Measurements from ENCODE around the gene IFI27. TPM values are rescaled to one million over a fixed set of nuclear protein-coding genes. Genes with fewer than 3 reads are reported as not detected.
"Not testable (repeated sequence)": the region's sequence is repeated elsewhere in the genome, so short reads cannot be mapped to it uniquely, and the experiment has no call there.

The IFI27 gene
- total RNA-seq, 1 donor = 1.6 TPM

DNA sequence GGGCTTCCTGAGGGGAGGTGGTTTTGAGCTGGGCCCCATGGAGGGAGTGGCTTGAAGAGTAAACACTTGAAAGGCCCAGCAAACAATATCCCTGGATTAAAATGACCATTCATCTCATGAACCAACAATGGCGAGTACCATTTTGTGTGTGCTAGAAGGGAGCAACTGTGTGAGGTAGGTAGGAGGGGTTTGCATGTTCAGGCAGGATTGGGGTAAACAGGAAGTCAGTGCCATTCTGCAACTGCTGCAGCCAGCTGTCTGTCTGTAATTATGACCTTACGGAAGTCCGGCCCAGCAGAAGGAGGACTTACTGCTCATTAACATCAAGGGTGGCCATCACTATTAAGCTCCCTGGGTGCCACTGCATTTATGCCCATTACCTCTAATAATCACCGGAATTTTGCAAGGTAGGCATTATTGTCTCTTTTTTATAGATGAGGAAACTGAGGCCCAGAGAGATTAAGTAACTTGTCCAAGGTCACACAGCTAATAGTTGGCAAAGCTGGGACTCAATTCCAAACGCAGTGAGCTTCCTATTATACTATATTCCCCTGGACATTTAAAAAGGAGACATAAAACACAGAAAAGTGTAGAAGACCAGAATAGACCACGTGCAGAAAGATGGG is 35.5 kb downstream of the IFI27 start:
- no peak for DNase-seq (ENCODE audit: low read depth in 2 of 3, low spot score in 2 of 3)

DNA sequence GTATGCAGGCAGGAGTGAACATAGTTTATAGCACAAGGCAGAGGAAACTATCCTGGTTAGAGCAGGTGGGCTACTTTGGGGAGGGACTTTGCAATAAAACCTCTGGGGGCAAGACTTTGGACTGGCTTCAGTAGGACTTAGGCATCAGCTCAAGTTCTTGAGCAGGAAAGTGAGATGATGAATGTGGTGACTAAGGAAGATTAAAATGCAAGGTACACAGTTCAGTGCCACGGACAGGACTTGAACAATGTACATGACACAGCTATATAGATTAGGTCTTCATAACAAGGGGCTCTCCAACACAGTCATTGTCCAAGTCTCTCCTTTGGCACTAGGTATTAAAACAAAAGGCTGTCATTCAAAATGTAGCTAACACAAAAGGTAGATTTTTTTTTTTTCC is 42.1 kb downstream of the IFI27 start:
- DNase-seq (ENCODE audit: low read depth in 2 of 3, low spot score in 2 of 3) = no peak

DNA sequence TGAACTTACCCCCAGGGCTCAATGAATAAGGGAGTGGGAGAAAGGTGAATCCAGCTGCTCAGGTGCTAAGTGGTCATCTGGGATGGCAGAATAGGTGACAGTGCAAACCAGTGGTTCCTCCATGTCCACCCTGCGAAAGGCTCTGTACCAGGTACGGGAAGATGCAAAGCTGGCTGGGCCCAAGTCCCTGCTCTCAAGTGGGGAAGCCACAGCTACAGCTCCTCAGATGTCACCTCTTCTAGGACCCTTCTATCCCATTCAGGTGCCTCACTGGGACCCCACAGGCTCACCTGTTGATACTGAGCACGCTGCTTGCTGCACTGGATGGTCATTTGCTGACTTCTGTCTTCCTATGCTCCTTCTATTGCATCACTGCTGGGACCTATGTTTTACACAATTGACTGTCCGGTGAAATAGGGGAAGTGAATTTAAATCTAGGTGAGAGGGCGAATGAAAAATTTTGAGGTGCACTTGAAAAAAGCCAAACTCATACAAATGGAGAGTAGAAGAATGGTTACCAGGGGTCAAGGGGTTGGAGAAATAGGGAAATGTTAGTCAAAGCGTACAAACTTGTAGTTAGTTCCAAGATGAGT is 43.3 kb downstream of the IFI27 start:
- DNase-seq (ENCODE audit: low read depth in 2 of 3, low spot score in 2 of 3) = no peak

DNA sequence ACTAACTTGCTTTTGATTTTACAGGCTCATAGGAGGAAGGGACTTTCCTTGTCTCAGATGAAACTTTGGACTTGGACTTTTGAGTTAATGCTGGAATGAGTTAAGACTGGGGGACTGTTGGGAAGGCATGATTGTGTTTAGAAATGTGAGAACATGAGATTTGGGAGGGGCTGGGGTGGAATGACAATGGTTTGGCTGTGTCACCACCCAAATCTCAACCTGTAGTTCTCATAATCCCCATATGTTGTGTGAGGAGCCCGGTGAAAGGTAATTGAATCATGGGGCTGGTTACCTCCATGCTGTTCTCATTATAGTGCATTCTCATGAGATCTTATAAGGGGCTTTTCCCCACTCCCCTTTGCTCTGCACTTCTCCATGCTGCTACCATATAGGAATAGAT is 45.6 kb downstream of the IFI27 start:
- DNase-seq (ENCODE audit: low read depth in 2 of 3, low spot score in 2 of 3) = not testable (repeated sequence)

DNA sequence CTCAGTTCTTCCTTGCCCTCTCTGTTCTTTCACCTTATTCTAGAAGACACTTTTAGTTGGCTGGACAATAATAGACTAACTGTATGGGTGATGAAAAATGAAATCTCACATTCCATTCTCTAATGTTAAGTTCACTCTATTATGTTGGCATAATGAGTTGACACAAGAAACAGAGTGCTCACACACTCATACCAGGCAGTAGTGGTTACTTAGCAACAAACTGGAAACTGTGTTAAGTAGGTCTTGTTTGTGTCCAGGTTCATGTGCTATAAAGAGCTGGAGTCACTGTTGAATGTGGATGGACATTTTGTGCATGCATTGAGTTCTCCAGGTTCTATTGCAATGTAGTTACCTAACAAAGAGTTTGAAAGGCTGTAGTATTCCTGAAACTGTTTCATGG is 46.7 kb downstream of the IFI27 start:
- no peak for DNase-seq (ENCODE audit: low read depth in 2 of 3, low spot score in 2 of 3)

DNA sequence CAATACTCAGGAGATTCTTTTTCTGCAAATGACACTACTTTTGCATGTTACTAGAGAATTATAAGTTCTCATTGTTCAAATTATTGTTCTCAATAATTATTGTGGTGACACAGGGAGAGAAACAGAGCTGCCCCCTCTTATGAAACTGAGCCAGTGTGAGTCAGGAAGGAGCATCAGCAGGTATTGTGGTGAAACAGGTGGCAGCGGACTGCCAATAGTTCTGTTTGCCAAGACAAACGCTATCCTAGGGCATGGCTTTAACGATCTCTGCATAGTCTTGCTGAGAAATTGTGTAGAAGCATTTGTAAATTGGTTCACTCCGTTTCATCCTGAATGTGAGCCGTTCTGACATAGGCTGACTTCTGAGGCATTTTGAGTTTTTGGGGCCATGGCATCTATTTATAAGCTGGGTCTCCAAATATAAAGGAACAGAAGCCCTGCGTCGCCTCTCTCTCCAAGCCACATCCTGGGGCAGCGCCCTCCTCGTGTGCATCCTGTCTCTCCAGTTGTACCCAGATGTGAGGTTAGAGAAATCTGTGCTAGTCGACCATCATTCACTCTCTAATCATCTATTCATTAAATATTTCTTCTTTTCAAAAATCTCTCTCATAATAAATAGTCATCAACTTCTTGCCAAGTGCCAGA is 47.8 kb downstream of the IFI27 start:
- peak in 1 of 3 donors; percentile 58 for DNase-seq (ENCODE audit: low read depth in 2 of 3, low spot score in 2 of 3)

DNA sequence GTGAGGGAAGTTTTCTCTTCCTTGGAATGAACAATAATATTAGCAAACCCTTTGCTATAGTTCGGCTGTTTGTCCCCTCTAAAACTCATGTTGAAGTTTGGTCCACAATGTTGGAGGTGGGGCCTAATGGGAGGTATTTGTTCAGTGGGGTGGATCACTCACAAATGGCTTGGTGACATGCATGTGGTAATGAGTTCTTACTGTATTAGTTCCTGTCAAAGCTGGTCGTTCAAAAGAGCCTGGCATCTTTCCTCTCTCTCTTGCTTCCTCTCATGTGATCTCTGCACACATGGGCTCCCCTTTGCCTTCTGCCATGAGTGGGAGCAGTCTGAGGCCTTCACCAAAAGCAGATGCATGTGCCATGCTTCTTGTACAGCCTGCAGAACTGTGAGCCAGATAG is 50.5 kb downstream of the IFI27 start:
- peak in 1 of 3 donors; percentile 29 for DNase-seq (ENCODE audit: low read depth in 2 of 3, low spot score in 2 of 3)

DNA sequence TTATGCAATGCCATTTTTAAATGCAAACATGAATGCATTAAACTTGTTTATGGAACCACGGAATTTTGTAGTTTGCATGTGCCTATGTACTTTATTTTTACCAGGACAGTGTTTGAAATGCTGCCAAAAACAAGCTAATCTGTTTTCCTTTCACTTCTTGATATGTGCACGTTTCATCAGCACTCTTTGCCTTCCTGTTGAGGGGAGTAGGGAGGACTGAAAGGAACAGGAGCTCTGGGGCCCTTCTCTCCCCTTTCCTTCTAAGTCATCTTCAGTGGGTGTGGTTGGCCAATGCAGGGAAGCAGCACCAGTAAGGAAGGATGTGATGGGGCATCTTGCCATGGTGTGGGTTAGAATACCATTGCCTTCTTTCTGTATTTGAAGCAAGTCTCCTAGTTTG is 51.4 kb downstream of the IFI27 start:
- peak in 1 of 3 donors; percentile 59 for DNase-seq (ENCODE audit: low read depth in 2 of 3, low spot score in 2 of 3)

DNA sequence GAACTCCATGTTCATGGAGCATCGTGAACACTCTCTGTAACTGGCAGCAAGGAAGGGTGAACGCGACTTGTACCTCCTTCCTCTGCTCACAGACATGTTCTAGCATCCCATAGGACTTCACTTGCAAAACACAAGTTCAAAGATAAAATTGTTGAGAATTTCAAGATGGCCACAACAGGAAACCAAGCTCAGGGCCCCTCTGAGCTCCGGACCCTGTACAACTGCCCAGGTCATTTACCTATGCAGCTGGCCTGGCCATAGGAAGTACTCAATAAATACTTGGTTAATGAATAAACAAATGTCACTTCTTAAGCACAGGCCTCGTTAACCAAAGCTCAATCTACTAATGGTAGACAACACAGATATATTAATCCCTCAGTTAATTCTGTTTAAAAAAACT is 51.9 kb downstream of the IFI27 start:
- no peak for DNase-seq (ENCODE audit: low read depth in 2 of 3, low spot score in 2 of 3)

DNA sequence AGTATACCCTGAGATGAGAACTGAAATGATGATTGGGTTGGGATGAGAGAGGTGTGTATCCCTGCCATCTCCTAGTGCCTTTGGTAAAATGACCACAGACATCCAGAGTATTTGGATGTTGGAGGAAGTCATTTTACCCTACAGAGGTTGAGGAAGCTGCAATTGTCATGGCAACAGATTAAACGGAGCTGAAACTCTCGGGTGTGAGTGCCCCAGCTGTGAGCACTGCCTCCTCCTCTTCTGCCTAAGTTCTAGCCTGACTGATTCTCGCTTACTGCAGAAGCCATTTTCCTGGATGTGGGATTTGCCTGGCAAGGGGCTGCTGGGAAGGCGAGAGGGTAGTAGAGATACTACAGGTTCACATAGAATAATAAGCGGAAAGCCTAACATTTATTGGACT is 53.3 kb downstream of the IFI27 start:
- DNase-seq (ENCODE audit: low read depth in 2 of 3, low spot score in 2 of 3) = peak in 1 of 3 donors; percentile 58

DNA sequence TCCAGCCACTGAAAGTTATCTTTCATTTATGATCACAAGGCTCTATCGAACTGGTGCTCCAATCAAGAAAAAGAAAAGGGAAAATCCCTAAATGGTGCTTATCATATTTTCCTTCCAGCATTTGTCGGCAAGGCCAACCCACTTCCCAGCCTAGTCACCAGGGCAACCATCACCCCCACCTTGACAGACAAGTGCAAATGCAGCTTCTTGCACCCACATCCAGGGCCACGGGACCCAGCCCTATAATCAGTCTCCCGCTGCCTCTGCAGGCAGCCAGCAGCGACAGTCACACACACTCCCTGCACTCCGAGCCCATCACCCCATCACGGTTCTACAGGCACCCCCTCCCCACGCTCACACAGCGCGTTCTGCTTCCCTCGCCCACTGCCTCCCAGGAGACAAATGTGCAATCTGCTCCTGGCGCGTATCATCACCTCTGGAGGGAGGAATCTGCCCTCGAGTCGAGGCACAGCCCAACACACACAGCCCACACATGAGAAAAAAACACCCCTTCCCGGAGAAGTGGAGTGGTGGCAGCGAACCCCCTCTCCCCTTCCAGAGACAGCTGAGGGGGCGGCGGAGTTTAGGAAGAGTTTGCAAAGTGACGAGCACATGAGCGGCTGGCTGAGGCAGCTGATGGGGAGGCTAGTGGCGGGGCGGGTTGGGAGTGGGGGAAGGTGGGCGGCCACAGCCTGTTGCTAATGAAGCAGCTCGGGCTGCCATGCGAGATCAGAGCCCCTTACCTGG is 54.3 kb downstream of the IFI27 start:
- no peak for DNase-seq (ENCODE audit: low read depth in 2 of 3, low spot score in 2 of 3)

DNA sequence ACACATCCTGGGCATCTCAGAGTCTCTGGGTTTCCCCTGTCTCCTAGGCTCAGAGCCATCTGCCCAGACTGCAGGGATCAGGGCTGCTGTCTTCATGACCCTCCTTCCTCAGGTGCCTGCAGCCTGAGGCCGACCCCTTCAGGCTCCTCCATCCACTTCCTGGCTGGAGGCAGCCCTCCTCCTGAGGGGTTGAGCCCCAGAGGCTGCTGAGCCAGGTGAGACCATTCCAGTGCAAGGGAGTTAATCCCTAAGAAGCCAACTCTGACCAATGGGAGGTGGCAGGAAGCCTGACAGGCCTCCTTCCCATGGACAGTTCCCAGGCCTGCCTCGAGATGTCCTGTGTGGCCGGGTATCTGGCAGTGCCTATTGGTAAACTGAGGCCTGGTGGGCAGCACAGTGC is 55.2 kb downstream of the IFI27 start:
- DNase-seq (ENCODE audit: low read depth in 2 of 3, low spot score in 2 of 3) = no peak

Other genes starting within 250 kb of the IFI27 start
- not detected for gene FAM181A, start 183.4 kb upstream of the IFI27 start, total RNA-seq
- gene ASB2, start 134.2 kb upstream of the IFI27 start, total RNA-seq = 1.1 TPM
- not detected for gene CCDC197, start 113.4 kb upstream of the IFI27 start, total RNA-seq
- gene OTUB2, start 84.4 kb upstream of the IFI27 start, total RNA-seq = 0.54 TPM
- gene DDX24, start 29.5 kb upstream of the IFI27 start, total RNA-seq = 81.3 TPM
- gene IFI27L1, start 29.4 kb upstream of the IFI27 start, total RNA-seq = 14.8 TPM
- gene IFI27L2, start 18.9 kb downstream of the IFI27 start, total RNA-seq = 64.6 TPM
- gene PPP4R4, start 63.6 kb downstream of the IFI27 start, total RNA-seq = under 0.01 TPM
- not detected for gene SERPINA10, start 182.5 kb downstream of the IFI27 start, total RNA-seq
- under 0.01 TPM for gene SERPINA6, start 212.6 kb downstream of the IFI27 start, total RNA-seq